GM23338 (cell line): ENCODE data around the gene CTNND2. TPM values are rescaled to one million over a fixed set of nuclear protein-coding genes. Genes with fewer than 3 reads are reported as not detected.

Experiments used
- ATAC-seq: fragments of 200-7000 bp; cut with Tn5 transposase; 3 replicates; pipeline ENCODE4 v1.9.1; 2020
- DNase-seq: peaks from one replicate; pipeline ENCODE4 v3.0.0-alpha.2; 2015; ENCODE audit warnings: low spot score
- H2AFZ ChIP-seq: fragments of 200-600 bp; sonication (generic); 2 replicates; pipeline ENCODE4 v1.8.0; 2016; ENCODE audit warnings: antibody characterized with exemption, mild to moderate bottlenecking, moderate library complexity
- H3F3A ChIP-seq: fragments of 200-600 bp; sonication (generic); replicated peaks from 2 replicates; pipeline ENCODE4 v1.8.0; 2017; ENCODE audit warnings: antibody characterized with exemption, mixed run types, low read depth
- H3K27ac ChIP-seq: fragments of 200-600 bp; sonication (generic); 2 replicates; pipeline ENCODE4 v1.6.1; 2016; ENCODE audit warnings: low read depth
- H3K27me3 ChIP-seq: fragments of 200-600 bp; sonication (generic); 2 replicates; pipeline ENCODE4 v1.8.0; 2016; ENCODE audit warnings: mild to moderate bottlenecking, mixed run types, moderate library complexity; ENCODE audit not compliant: insufficient read depth
- H3K36me3 ChIP-seq: fragments of 200-600 bp; sonication (generic); 2 replicates; pipeline ENCODE4 v1.8.0; 2016; ENCODE audit warnings: mild to moderate bottlenecking; ENCODE audit not compliant: insufficient read depth
- H3K4me1 ChIP-seq: fragments of 200-600 bp; sonication (generic); 2 replicates; pipeline ENCODE4 v1.8.0; 2016; ENCODE audit warnings: mild to moderate bottlenecking, moderate library complexity; ENCODE audit not compliant: insufficient read depth
- H3K4me2 ChIP-seq: fragments of 200-600 bp; sonication (generic); 2 replicates; pipeline ENCODE4 v1.7.1; 2017; ENCODE audit warnings: mixed run types
- H3K4me3 ChIP-seq: fragments of 200-600 bp; sonication (generic); 2 replicates; pipeline ENCODE4 v1.6.1; 2016; ENCODE audit warnings: mixed run types
- H3K79me2 ChIP-seq: fragments of 200-600 bp; sonication (generic); replicated peaks from 2 replicates; pipeline ENCODE4 v1.8.0; 2017; ENCODE audit warnings: mild to moderate bottlenecking; ENCODE audit not compliant: insufficient read depth
- H3K9me2 ChIP-seq: fragments of 200-600 bp; sonication (generic); 2 replicates; pipeline ENCODE4 v1.8.0; 2017; ENCODE audit not compliant: insufficient read depth
- H4K20me1 ChIP-seq: fragments of 200-600 bp; sonication (generic); replicated peaks from 2 replicates; pipeline ENCODE4 v1.8.0; 2017; ENCODE audit warnings: mild to moderate bottlenecking; ENCODE audit not compliant: insufficient read depth
- H3K27ac Mint-ChIP-seq: 2 replicates; pipeline ENCODE4 v1.8.0; 2020; ENCODE audit warnings: inconsistent platforms, mild to moderate bottlenecking, moderate library complexity, mixed read lengths
- H3K27me3 Mint-ChIP-seq: 3 replicates; pipeline ENCODE4 v1.8.0; 2022; ENCODE audit warnings: low read depth, mild to moderate bottlenecking, moderate library complexity, mixed read lengths, inconsistent platforms; ENCODE audit not compliant: insufficient read depth, poor library complexity
- H3K36me3 Mint-ChIP-seq: 3 replicates; pipeline ENCODE4 v1.8.0; 2021; ENCODE audit warnings: low read depth, mild to moderate bottlenecking, inconsistent platforms, moderate library complexity, mixed read lengths
- H3K4me1 Mint-ChIP-seq: 3 replicates; pipeline ENCODE4 v1.8.0; 2020; ENCODE audit warnings: mild to moderate bottlenecking, inconsistent platforms, mixed read lengths
- H3K4me3 Mint-ChIP-seq: 3 replicates; pipeline ENCODE4 v1.8.0; 2021; ENCODE audit warnings: moderate library complexity, mild to moderate bottlenecking, inconsistent platforms, mixed read lengths
- H3K9me3 Mint-ChIP-seq: 3 replicates; pipeline ENCODE4 v1.8.0; 2020; ENCODE audit warnings: moderate library complexity, mild to moderate bottlenecking, inconsistent platforms, mixed read lengths
- CREB1 ChIP-seq: fragments of 250-450 bp; sonication (Bioruptor Pico); IDR thresholded peaks from 2 replicates; pipeline ENCODE4 v1.5.0; 2020; ENCODE audit warnings: low read depth, mild to moderate bottlenecking, moderate library complexity
- CTCF ChIP-seq, 2 experiments: fragments of 200-600 bp in 1 of 2; sonication (generic) in 1 of 2; conservative IDR thresholded peaks; 2 replicates each; pipeline versions ENCODE4 v1.5.1 to v1.6.1; 2016 to 2017; ENCODE audit warnings: antibody characterized with exemption in 2 of 2, low read depth in 2 of 2, mild to moderate bottlenecking in 2 of 2, moderate library complexity in 1 of 2
- EZH2 ChIP-seq: fragments of 200-600 bp; sonication (generic); IDR thresholded peaks from one replicate; pipeline ENCODE4 v1.8.0; 2017; ENCODE audit warnings: antibody characterized with exemption, mild to moderate bottlenecking, low read depth; ENCODE audit not compliant: unreplicated experiment
- EZH2phosphoT487 ChIP-seq: fragments of 200-600 bp; sonication (generic); IDR thresholded peaks from one replicate; pipeline ENCODE4 v1.8.1; 2018; ENCODE audit warnings: antibody characterized with exemption; ENCODE audit not compliant: unreplicated experiment
- JUNB ChIP-seq: IDR thresholded peaks from one replicate; pipeline ENCODE4 v1.6.1; 2016; ENCODE audit warnings: antibody characterized with exemption; ENCODE audit not compliant: unreplicated experiment
- NANOG ChIP-seq: IDR thresholded peaks from 2 replicates; pipeline ENCODE4 v1.6.1; 2016; ENCODE audit warnings: antibody characterized with exemption, borderline replicate concordance
- POLR2AphosphoS5 ChIP-seq: IDR thresholded peaks from 2 replicates; pipeline ENCODE4 v1.6.1; 2016; ENCODE audit warnings: antibody characterized with exemption, low read depth
- STAT1 ChIP-seq: IDR thresholded peaks from one replicate; pipeline ENCODE4 v1.6.1; 2016; ENCODE audit warnings: antibody characterized with exemption; ENCODE audit not compliant: unreplicated experiment
- ZNF114 ChIP-seq: fragments of 250-450 bp; sonication (Bioruptor Pico); IDR thresholded peaks from 2 replicates; pipeline ENCODE4 v1.5.0; 2020; ENCODE audit warnings: mild to moderate bottlenecking, moderate library complexity
- ZNF331 ChIP-seq: fragments of 250-450 bp; sonication (Bioruptor Pico); IDR thresholded peaks from 2 replicates; pipeline ENCODE4 v1.5.0; 2020; ENCODE audit warnings: low read depth, mild to moderate bottlenecking, moderate library complexity
- ZNF462 ChIP-seq: fragments of 250-450 bp; sonication (Bioruptor Pico); IDR thresholded peaks from 2 replicates; pipeline ENCODE4 v1.5.0; 2020; ENCODE audit warnings: mild to moderate bottlenecking, moderate library complexity
- polyA plus RNA-seq: library from polyadenylated mRNA; unstranded; fragments of >200 nt; fragmentation: Nextera tagmentation; extraction: Ambion mirVana; gene quantifications from 2 replicates; pipeline ENCODE4 v1.2.1, GENCODE V29; 2016
- total RNA-seq: library from RNA; depleted of rRNA; stranded (reverse); fragments of >200 nt; shearing (Covaris generic); gene quantifications from 2 replicates; pipeline ENCODE4 v1.2.3, GENCODE V29; 2014
- TF ChIP-seq, protein P1 (sequence below): IDR thresholded peaks from one replicate; pipeline ENCODE4 v1.6.1; 2018; ENCODE audit warnings: antibody characterized with exemption; ENCODE audit not compliant: unreplicated experiment
- TF ChIP-seq, protein P2 (sequence below): IDR thresholded peaks from 2 replicates; pipeline ENCODE4 v1.6.1; 2016; ENCODE audit warnings: antibody characterized with exemption

The CTNND2 gene
- total and polyA plus RNA-seq, 2 experiments from 2014 or later = 5.1 to 7.0 TPM

GRCh38 chr5:11378461-11378860 lies 525.8 kb downstream of the CTNND2 start (continued):
- TF ChIP-seq, protein P1, sequence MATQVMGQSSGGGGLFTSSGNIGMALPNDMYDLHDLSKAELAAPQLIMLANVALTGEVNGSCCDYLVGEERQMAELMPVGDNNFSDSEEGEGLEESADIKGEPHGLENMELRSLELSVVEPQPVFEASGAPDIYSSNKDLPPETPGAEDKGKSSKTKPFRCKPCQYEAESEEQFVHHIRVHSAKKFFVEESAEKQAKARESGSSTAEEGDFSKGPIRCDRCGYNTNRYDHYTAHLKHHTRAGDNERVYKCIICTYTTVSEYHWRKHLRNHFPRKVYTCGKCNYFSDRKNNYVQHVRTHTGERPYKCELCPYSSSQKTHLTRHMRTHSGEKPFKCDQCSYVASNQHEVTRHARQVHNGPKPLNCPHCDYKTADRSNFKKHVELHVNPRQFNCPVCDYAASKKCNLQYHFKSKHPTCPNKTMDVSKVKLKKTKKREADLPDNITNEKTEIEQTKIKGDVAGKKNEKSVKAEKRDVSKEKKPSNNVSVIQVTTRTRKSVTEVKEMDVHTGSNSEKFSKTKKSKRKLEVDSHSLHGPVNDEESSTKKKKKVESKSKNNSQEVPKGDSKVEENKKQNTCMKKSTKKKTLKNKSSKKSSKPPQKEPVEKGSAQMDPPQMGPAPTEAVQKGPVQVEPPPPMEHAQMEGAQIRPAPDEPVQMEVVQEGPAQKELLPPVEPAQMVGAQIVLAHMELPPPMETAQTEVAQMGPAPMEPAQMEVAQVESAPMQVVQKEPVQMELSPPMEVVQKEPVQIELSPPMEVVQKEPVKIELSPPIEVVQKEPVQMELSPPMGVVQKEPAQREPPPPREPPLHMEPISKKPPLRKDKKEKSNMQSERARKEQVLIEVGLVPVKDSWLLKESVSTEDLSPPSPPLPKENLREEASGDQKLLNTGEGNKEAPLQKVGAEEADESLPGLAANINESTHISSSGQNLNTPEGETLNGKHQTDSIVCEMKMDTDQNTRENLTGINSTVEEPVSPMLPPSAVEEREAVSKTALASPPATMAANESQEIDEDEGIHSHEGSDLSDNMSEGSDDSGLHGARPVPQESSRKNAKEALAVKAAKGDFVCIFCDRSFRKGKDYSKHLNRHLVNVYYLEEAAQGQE = no peak
- TF ChIP-seq POLR2AphosphoS5 (no peak), ZNF331 (CRISPR knock-in tag) (no peak), NANOG (no peak), EZH2 (no peak), STAT1 (no peak), JUNB (no peak), EZH2phosphoT487 (no peak)

- Histone ChIP-seq H3K4me3 (no peak overlapping the region), H3K4me2 (no peak overlapping the region), H3K27ac (no peak overlapping the region), H3F3A (no peaks in the 10 kb centered on the region), H2AFZ (no peak overlapping the region), H4K20me1 (no peaks in the 10 kb centered on the region), H3K4me1 (peaks cover 13% of the 10 kb centered on the region), H3K9me2 (peaks cover 8% of the 10 kb centered on the region; the same call in 1 of the 2 replicates), H3K27me3 (peaks cover 4% of the 10 kb centered on the region), H3K36me3 (no peaks in the 10 kb centered on the region), H3K79me2 (no peaks in the 10 kb centered on the region)
- DNase-seq (no peak), ATAC-seq (no peak)
- peaks cover 7% of the 10 kb centered on the region for H3K27me3 Mint-ChIP-seq
- peaks cover 27% of the 10 kb centered on the region for H3K4me1 Mint-ChIP-seq
- H3K36me3 Mint-ChIP-seq = no peaks in the 10 kb centered on the region
- no peak overlapping the region for H3K27ac Mint-ChIP-seq
- H3K9me3 Mint-ChIP-seq = no peaks in the 10 kb centered on the region
- H3K4me3 Mint-ChIP-seq = no peak overlapping the region
- TF ChIP-seq CREB1 (CRISPR knock-in tag) (no peak), ZNF331 (CRISPR knock-in tag) (no peak), ZNF114 (no peak), JUNB (no peak), STAT1 (no peak), ZNF462 (CRISPR knock-in tag) (no peak), CTCF (conservative IDR thresholded peaks at IDR 0.05; ENCODE audit: low read depth in 2 of 2) (no peak), EZH2 (no peak), POLR2AphosphoS5 (no peak)
- TF ChIP-seq, protein P2, sequence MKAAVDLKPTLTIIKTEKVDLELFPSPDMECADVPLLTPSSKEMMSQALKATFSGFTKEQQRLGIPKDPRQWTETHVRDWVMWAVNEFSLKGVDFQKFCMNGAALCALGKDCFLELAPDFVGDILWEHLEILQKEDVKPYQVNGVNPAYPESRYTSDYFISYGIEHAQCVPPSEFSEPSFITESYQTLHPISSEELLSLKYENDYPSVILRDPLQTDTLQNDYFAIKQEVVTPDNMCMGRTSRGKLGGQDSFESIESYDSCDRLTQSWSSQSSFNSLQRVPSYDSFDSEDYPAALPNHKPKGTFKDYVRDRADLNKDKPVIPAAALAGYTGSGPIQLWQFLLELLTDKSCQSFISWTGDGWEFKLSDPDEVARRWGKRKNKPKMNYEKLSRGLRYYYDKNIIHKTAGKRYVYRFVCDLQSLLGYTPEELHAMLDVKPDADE = no peak
These were observed 526.4 kb downstream of the CTNND2 start for GRCh38 chr5:11377896-11378295.
